Mesenchymal stem cell (in vitro differentiated cells and primary cell): ENCODE measurements around the gene LPCAT3.
A peak's percentile ranks its signal among the peaks of the same experiment; 100 is the strongest.

Experiments used
- DNase-seq: peaks from one replicate; pipeline ENCODE4 v3.0.0-alpha.2; 2013
- H2AFZ ChIP-seq: one replicate; pipeline ENCODE4 v1.6.1; 2013; ENCODE audit warnings: low read depth, mild to moderate bottlenecking, control low read depth, inconsistent platforms, low read length, moderate library complexity
- H2AK5ac ChIP-seq: 2 replicates; pipeline ENCODE4 v1.6.1; 2013; ENCODE audit warnings: low read length, moderate library complexity, mild to moderate bottlenecking, inconsistent platforms; ENCODE audit not compliant: severe bottlenecking
- H2BK120ac ChIP-seq: one replicate; pipeline ENCODE4 v1.6.1; 2013; ENCODE audit warnings: low read depth, mild to moderate bottlenecking, inconsistent platforms, low read length, moderate library complexity
- H2BK12ac ChIP-seq, 2 experiments: one replicate each; pipeline ENCODE4 v1.6.1; 2013; ENCODE audit warnings: inconsistent platforms in 2 of 2, low read length in 2 of 2, mild to moderate bottlenecking in 2 of 2, moderate library complexity in 2 of 2, control low read depth in 1 of 2
- H2BK15ac ChIP-seq: one replicate; pipeline ENCODE4 v1.6.1; 2013; ENCODE audit warnings: mild to moderate bottlenecking, low read depth, inconsistent platforms; ENCODE audit not compliant: poor library complexity, severe bottlenecking
- H2BK5ac ChIP-seq: 2 replicates; pipeline ENCODE4 v1.6.1; 2013; ENCODE audit warnings: low read depth, mild to moderate bottlenecking, low read length, control low read depth, inconsistent platforms; ENCODE audit not compliant: poor library complexity, severe bottlenecking
- H3K14ac ChIP-seq, 2 experiments: one replicate each; pipeline ENCODE4 v1.6.1; 2013; ENCODE audit warnings: inconsistent platforms in 2 of 2, low read length in 2 of 2, control low read depth in 1 of 2, mild to moderate bottlenecking in 1 of 2, moderate library complexity in 1 of 2
- H3K18ac ChIP-seq, 2 experiments: one replicate each; pipeline ENCODE4 v1.6.1; 2013; ENCODE audit warnings: inconsistent platforms in 2 of 2, low read length in 2 of 2, control low read depth in 1 of 2, low read depth in 1 of 2, mild to moderate bottlenecking in 1 of 2
- H3K23ac ChIP-seq, 2 experiments: one replicate each; pipeline ENCODE4 v1.6.1; 2013; ENCODE audit warnings: inconsistent platforms in 2 of 2, low read length in 2 of 2, mild to moderate bottlenecking in 2 of 2, moderate library complexity in 2 of 2, control low read depth in 1 of 2
- H3K27ac ChIP-seq: 2 replicates; pipeline ENCODE4 v1.5.1; 2013; ENCODE audit warnings: mild to moderate bottlenecking, moderate library complexity, low read length, control low read depth, inconsistent platforms; ENCODE audit not compliant: poor library complexity, severe bottlenecking
- H3K27me3 ChIP-seq, 2 experiments: 2 replicates each; pipeline versions ENCODE4 v1.6.1 to v1.7.0; 2013; ENCODE audit warnings: low read length in 2 of 2, mild to moderate bottlenecking in 2 of 2, moderate library complexity in 2 of 2, control low read depth in 1 of 2, inconsistent platforms in 1 of 2; ENCODE audit not compliant: control insufficient read depth in 1 of 2, insufficient read depth in 1 of 2
- H3K36me3 ChIP-seq, 2 experiments: 2 replicates each; pipeline versions ENCODE4 v1.6.1 to v1.7.0; 2013; ENCODE audit warnings: low read length in 2 of 2, control low read depth in 1 of 2, inconsistent platforms in 1 of 2, low read depth in 1 of 2, mild to moderate bottlenecking in 1 of 2; ENCODE audit not compliant: insufficient read depth in 2 of 2, control insufficient read depth in 1 of 2
- H3K4ac ChIP-seq, 2 experiments: one replicate each; pipeline ENCODE4 v1.6.1; 2013; ENCODE audit warnings: inconsistent platforms in 2 of 2, low read length in 2 of 2, mild to moderate bottlenecking in 2 of 2, moderate library complexity in 2 of 2, control low read depth in 1 of 2, low read depth in 1 of 2
- H3K4me1 ChIP-seq: 2 replicates; pipeline ENCODE4 v1.6.1; 2013; ENCODE audit warnings: low read depth, low read length, control low read depth; ENCODE audit not compliant: control insufficient read depth, insufficient read depth
- H3K4me2 ChIP-seq: 2 replicates; pipeline ENCODE4 v1.6.1; 2013; ENCODE audit warnings: low read length, mild to moderate bottlenecking, inconsistent platforms; ENCODE audit not compliant: poor library complexity, severe bottlenecking
- H3K4me3 ChIP-seq, 2 experiments: 2 replicates each; pipeline versions ENCODE4 v1.5.1 to v1.7.0; 2013; ENCODE audit warnings: low read length in 2 of 2, mild to moderate bottlenecking in 2 of 2, control low read depth in 1 of 2, low read depth in 1 of 2; ENCODE audit not compliant: insufficient read depth in 1 of 2
- H3K79me1 ChIP-seq: replicated peaks from 2 replicates; pipeline ENCODE4 v1.6.1; 2013; ENCODE audit warnings: mild to moderate bottlenecking, control low read depth, low read length, inconsistent platforms; ENCODE audit not compliant: poor library complexity, severe bottlenecking
- H3K9ac ChIP-seq: 2 replicates; pipeline ENCODE4 v1.7.0; 2013; ENCODE audit warnings: mild to moderate bottlenecking, low read length, moderate library complexity
- H3K9me3 ChIP-seq: 2 replicates; pipeline ENCODE4 v1.7.0; 2013; ENCODE audit warnings: mild to moderate bottlenecking, low read length; ENCODE audit not compliant: control insufficient read depth
- H4K8ac ChIP-seq: one replicate; pipeline ENCODE4 v1.6.1; 2013; ENCODE audit warnings: inconsistent platforms, mild to moderate bottlenecking, low read length, moderate library complexity
- H4K91ac ChIP-seq: one replicate; pipeline ENCODE4 v1.6.1; 2013; ENCODE audit warnings: mild to moderate bottlenecking, low read length, inconsistent platforms
- WGBS: methylation state at CpG from one replicate; pipeline ENCODE4 v1.1.7; 2013; ENCODE audit warnings: mixed read lengths; 5-methylcytosine and 5-hydroxymethylcytosine counted together

LPCAT3 gene

GRCh38 chr12:6981152-6982052 is 36.9 kb downstream of the LPCAT3 start:
- Histone ChIP-seq H3K9ac (peak overlapping the region; percentile 33), H3K4me1 (no peaks in the 10 kb centered on the region), H3K4me2 (no peak overlapping the region), H3K23ac (no peak overlapping the region), H4K8ac (no peak overlapping the region), H3K79me1 (peaks cover 21% of the 10 kb centered on the region), H2BK12ac (no peak overlapping the region), H2AK5ac (no peak overlapping the region), H2AFZ (no peak overlapping the region), H2BK15ac (no peak overlapping the region), H4K91ac (no peak overlapping the region), H3K27me3 (no peaks in the 10 kb centered on the region), H2BK120ac (no peak overlapping the region), H3K18ac (no peak overlapping the region), H3K14ac (no peak overlapping the region), H3K4ac (no peak overlapping the region), H2BK5ac (no peak overlapping the region), H3K4me3 (no peak overlapping the region), H3K36me3 (peaks cover 49 to 89% of the 10 kb centered on the region in 2 experiments), H3K9me3 (no peaks in the 10 kb centered on the region), H3K27ac (no peak overlapping the region)
- DNase-seq = no peak
- 94% methylated on average over 7 of the region's 10 CpGs for WGBS

DNA sequence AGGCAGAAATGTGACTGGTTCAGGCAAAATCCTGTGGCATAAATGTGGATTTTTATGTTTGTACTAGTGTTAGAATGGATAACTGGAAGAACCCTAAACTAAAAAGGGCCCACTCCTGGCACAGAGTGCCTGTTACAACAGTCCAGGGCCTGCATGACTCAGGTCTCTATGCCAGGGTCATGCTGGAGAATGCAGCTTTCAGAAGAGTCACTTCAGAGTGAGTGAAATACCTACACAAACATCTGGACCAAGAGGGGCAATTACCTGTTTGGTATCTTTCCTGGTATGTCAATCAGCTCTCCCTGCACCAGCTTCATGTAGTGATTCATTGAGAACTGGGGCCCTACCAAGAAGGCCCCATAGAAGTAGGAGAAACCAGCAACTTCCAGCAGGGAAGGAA is 37.5 kb downstream of the LPCAT3 start:
- Histone ChIP-seq H3K9me3 (no peaks in the 10 kb centered on the region), H4K91ac (no peak overlapping the region), H2AK5ac (no peak overlapping the region)

GRCh38 chr12:6980075-6980474 is 38.2 kb downstream of the LPCAT3 start:
- peaks cover 24% of the 10 kb centered on the region for H3K79me1 ChIP-seq
- H3K4ac ChIP-seq = no peak overlapping the region
- no peaks in the 10 kb centered on the region for H3K27me3 ChIP-seq
- H3K18ac ChIP-seq = no peak overlapping the region
- H4K91ac ChIP-seq = no peak overlapping the region
- H3K36me3 ChIP-seq = peaks cover 61 to 98% of the 10 kb centered on the region in 2 experiments
- no peak overlapping the region for H3K4me2 ChIP-seq
- H3K27ac ChIP-seq = no peak overlapping the region
- no peaks in the 10 kb centered on the region for H3K4me1 ChIP-seq
- H2BK5ac ChIP-seq = no peak overlapping the region
- no peak overlapping the region for H4K8ac ChIP-seq
- H3K9ac ChIP-seq = no peak overlapping the region
- WGBS = 100% methylated on average over 3 of the region's 4 CpGs
- H3K23ac ChIP-seq = no peak overlapping the region
- H2AK5ac ChIP-seq = no peak overlapping the region
- H3K4me3 ChIP-seq = no peak overlapping the region
- H2BK120ac ChIP-seq = no peak overlapping the region
- H2BK15ac ChIP-seq = no peak overlapping the region
- no peak overlapping the region for H2BK12ac ChIP-seq
- DNase-seq = no peak
- no peak overlapping the region for H2AFZ ChIP-seq
- no peak overlapping the region for H3K14ac ChIP-seq
- H3K9me3 ChIP-seq = no peaks in the 10 kb centered on the region

More for the DNA sequence above, 37.5 kb downstream of the LPCAT3 start:
- Histone ChIP-seq H3K23ac (no peak overlapping the region), H4K8ac (no peak overlapping the region), H2BK15ac (no peak overlapping the region), H3K79me1 (peaks cover 23% of the 10 kb centered on the region), H3K14ac (no peak overlapping the region), H3K4ac (no peak overlapping the region), H3K9ac (peak overlapping the region; percentile 33), H3K27me3 (no peaks in the 10 kb centered on the region), H3K36me3 (peaks cover 54 to 91% of the 10 kb centered on the region in 2 experiments), H3K27ac (no peak overlapping the region), H2BK12ac (no peak overlapping the region), H2BK5ac (no peak overlapping the region), H3K4me2 (no peak overlapping the region), H3K18ac (no peak overlapping the region), H2BK120ac (no peak overlapping the region), H3K4me1 (no peaks in the 10 kb centered on the region), H3K4me3 (no peak overlapping the region), H2AFZ (no peak overlapping the region)
- DNase-seq = no peak

DNA sequence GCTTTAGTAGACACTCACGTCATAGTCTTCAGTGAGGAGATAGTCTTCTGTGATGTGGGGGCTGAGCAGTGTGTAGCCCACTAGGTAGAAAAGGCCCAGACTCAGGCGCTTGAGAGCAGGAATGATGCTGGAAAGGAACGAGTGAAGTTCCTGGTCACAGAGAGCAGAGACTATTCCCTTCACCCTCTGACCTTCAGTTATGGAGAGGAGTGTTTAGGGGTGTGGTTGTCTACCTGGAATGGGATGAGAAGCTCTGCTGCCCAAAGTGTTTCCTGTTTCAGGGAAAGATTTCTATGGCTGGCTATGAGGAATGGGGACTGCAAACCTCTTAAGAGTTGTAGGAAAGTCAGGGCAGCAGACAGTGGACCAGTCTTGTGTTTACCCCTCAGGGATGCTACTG is 38.8 kb downstream of the LPCAT3 start:
- Histone ChIP-seq H2BK15ac (no peak overlapping the region), H2AK5ac (no peak overlapping the region), H3K4me2 (no peak overlapping the region), H3K14ac (no peak overlapping the region), H3K27ac (no peak overlapping the region), H2BK12ac (no peak overlapping the region), H3K18ac (no peak overlapping the region), H3K4ac (no peak overlapping the region), H2AFZ (no peak overlapping the region), H3K9me3 (no peaks in the 10 kb centered on the region), H3K9ac (no peak overlapping the region), H3K4me1 (no peaks in the 10 kb centered on the region), H2BK5ac (no peak overlapping the region), H3K23ac (no peak overlapping the region), H2BK120ac (no peak overlapping the region), H3K79me1 (peaks cover 23% of the 10 kb centered on the region), H4K8ac (no peak overlapping the region), H3K4me3 (no peak overlapping the region), H4K91ac (no peak overlapping the region), H3K36me3 (peaks cover 62 to 100% of the 10 kb centered on the region in 2 experiments), H3K27me3 (no peaks in the 10 kb centered on the region)
- WGBS = 83% methylated on average over 3 of the region's 3 CpGs
- DNase-seq = no peak
